Umbilical cord (tissue), 2 donors: ENCODE measurements around the gene SEMA6D. TPM values are rescaled to one million over a fixed set of nuclear protein-coding genes. Genes with fewer than 3 reads are reported as not detected.

Source experiments
- DNase-seq: peaks from one replicate; pipeline ENCODE4 v3.0.0-alpha.2; 2015; ENCODE audit warnings: low spot score
- total RNA-seq: library from RNA; depleted of rRNA; stranded (reverse); fragments of >200 nt; gene quantifications from one replicate; pipeline ENCODE4 v1.2.3, GENCODE V29; 2014; ENCODE audit warnings: low replicate concordance; ENCODE audit not compliant: insufficient read depth

The SEMA6D gene
- total RNA-seq, 1 donor from 2014 or later, result 17.1 TPM

DNA sequence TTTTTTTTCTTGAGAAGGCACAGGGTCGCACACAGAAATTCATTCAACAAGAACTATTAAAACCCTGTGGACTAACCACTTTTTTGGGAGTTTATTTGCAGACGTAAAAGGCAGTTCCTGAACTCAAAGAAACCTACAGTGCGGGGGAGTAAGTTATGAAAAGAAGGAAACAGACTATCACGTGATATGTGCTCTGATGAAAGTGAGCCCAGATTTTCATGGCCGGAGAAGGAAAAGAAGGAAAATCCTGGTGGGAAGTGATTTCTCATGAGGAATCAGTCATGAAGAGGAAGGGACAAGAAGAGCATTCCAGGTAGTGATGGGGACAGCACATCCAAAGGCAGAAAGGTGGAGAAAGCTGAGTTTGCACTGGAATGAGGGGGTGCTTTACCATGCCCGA is 26.1 kb downstream of the SEMA6D start:
- DNase-seq, result no peak

GRCh38 chr15:47743886-47744285 is 26.6 kb downstream of the SEMA6D start:
- no peak for DNase-seq

- DNase-seq, result no peak
Measured at GRCh38 chr15:47744496-47744895, 27.2 kb downstream of the SEMA6D start.

DNA sequence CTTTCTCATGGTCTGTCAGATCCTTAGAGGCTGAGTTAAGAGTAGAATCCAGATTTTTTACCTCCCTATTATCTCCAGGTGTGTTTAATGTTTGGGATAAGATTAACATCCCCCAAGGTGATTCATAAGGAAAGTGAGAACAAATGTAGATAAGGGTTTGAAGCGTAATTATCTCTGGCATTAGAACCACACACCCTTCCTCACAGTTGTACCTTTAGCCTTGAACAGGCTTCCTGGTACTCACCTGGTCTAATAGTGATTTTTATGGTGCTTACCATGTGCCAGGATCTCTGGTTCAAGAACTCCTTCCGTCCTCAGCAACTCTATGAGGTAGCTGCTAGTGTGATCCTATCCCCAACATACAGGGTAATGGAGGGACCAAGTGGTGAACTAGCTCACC is 27.7 kb downstream of the SEMA6D start:
- DNase-seq, result no peak

DNA sequence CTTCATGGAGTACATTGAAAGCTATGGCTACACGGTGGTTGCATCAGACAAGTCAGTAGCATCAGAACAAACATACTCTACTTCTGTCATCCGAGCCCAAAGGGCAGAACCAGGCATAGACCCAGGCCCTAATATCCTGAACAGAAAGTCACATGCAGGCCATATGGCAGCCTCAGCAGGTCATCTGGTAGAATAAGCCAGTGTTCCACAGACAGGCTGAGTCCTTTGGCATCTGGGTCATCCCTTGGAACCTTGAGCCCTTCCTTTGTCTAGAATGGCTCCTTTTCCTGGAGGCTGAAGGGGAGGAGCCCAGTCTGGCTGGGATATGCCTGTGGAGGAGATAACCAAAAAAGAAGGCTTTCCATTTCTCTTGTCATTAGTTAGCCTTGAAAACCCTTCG is 29.2 kb downstream of the SEMA6D start:
- no peak for DNase-seq

DNA sequence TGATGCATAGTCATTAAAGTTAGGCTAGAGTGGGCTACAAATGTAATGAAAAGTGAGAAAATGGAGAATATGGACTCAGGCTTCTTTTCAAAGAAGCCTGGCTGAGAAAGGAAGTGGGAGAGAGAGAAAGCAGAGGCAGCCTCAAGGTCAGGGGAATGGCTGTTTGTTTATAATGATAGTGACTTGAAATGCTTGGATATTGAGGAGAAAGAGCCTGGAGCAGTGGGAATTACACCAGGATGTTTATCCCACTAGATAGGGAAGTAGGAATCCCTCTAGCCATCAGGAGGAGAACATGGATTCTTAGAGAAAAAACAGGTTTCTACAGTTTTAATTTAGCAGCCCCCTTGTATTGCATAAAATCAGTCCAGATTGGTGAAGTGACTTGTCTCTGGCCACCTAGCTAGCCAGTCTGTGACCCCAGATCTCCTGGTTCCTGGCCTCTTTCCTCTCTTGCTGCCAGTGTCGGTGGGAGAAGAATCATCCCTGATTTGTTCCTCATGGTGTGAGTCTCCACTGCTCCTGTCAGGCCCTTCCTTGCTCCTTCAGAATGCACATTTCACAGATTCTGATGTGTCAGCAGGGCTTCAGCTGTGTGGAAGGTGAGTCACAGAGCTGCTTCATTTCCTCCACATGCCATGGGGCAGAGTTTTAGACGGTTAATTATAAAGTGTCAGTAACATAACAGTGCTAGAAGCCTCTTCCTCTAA is 32.9 kb downstream of the SEMA6D start:
- peak; percentile 52 for DNase-seq

- no peak for DNase-seq
Measured at GRCh38 chr15:47750740-47751262, 33.5 kb downstream of the SEMA6D start.

GRCh38 chr15:47753591-47753990 is 36.3 kb downstream of the SEMA6D start:
- DNase-seq, result no peak

DNA sequence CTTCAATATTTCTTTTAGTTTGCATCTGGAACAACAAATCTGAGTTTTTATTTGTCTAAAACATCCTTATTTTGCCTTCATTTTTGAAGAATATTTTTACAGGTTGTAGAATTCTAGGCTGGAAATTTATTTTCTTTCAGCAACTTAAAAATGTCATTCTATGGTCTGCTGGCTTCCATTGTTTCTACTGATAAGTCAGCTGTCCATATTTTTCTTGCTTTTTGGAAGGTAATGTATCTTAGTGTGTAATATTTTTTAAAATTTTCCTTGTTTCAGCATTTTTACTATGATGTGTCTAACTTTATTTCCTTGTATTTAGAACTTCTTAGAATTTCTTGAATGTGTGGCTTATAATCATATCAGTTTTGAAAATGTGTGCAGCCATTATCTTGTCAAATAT is 37.0 kb downstream of the SEMA6D start:
- no peak for DNase-seq

DNA sequence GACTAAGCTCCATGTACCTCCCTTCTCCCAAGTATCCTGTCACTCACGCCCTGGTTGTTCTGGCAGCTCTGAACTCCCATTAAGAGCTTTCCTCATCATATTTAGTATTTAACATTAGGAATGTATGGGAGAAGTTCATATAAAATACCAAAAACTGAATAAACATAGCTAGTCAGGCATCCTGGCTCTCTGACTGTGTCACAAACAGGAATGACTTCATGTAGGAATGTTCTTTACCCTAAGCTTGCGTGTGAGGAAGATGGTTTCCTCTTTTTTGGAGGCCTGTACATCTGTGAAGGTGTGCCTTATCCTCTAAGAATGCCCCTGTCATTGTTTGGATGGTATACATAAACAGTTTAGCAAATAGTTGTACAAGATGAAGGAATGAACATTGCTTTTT is 38.6 kb downstream of the SEMA6D start:
- DNase-seq, result no peak

GRCh38 chr15:47756872-47757271 is 39.6 kb downstream of the SEMA6D start:
- peak; percentile 79 for DNase-seq

GRCh38 chr15:47757331-47757730 is 40.0 kb downstream of the SEMA6D start:
- no peak for DNase-seq

DNA sequence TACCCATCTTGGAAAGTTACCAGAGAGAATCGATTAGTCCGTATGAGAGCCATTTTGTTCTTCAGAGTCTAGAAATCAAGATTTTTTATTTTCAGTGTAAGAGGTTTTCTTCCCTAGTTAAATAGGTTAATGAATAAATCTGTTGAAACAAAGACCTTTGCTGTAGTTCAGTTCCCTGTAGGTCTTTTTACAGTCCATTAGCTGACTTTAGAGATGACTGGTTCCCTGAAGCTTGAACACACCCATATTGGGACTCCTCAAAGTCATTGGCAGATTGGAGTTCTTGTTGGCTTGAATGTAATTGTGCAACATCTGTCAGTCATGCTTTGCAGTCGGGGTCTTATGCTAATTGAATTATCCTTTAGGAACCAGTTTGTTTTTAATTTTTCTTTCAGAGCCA is 45.3 kb downstream of the SEMA6D start:
- no peak for DNase-seq

DNA sequence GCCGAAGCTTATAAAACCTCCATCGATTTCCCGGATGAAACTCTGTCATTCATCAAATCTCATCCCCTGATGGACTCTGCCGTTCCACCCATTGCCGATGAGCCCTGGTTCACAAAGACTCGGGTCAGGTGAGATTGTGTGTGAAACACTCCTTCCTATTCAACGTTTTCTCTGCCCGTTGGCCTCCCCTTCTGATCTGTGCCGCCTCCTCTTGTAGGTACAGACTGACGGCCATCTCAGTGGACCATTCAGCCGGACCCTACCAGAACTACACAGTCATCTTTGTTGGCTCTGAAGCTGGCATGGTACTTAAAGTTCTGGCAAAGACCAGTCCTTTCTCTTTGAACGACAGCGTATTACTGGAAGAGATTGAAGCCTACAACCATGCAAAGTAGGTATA is 47.4 kb downstream of the SEMA6D start:
- DNase-seq, result no peak

GRCh38 chr15:47766406-47766805 is 49.1 kb downstream of the SEMA6D start:
- DNase-seq, result no peak

GRCh38 chr15:47767035-47767434 is 49.7 kb downstream of the SEMA6D start:
- DNase-seq, result no peak

GRCh38 chr15:47768735-47769134 is 51.4 kb downstream of the SEMA6D start:
- DNase-seq, result peak; percentile 72

DNA sequence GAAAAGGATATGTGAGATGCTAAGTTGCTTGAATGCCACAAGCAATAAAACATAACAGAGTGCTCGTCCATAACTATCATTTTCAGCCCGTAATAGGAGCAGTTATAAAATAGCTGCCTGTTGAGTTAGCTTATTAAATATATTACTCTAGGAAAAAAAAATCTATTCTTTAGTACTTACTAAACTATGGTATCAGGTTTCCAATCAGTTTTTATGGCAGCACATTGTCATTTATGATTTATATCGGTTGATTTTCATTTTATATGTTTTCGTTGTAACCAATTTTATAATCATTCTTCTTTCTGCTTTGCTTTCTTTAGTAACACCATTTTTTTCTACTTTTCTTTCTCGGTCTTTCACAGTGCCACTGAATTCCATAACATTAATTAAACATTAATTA is 51.9 kb downstream of the SEMA6D start:
- DNase-seq, result peak; percentile 42

DNA sequence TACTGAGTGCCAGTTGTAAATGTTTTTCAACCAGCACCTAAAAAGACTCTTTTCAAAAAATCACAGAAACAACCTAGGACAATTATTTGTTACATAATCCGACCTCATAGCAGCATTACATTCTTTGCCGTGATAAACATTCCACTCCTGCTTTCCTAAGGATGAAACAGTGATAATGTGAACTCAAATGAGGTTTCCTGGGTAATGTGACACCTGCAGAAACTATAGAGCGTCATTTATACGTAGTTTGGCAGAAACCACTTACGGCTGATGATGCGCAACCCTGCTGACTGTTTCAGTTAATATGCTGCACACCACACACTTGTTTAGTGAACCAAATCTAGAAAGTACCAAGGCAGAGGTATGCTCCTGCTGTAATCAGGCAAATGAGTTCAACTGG is 55.8 kb downstream of the SEMA6D start:
- no peak for DNase-seq

- DNase-seq, result no peak
Measured at GRCh38 chr15:47778263-47778770, 61.0 kb downstream of the SEMA6D start.

DNA sequence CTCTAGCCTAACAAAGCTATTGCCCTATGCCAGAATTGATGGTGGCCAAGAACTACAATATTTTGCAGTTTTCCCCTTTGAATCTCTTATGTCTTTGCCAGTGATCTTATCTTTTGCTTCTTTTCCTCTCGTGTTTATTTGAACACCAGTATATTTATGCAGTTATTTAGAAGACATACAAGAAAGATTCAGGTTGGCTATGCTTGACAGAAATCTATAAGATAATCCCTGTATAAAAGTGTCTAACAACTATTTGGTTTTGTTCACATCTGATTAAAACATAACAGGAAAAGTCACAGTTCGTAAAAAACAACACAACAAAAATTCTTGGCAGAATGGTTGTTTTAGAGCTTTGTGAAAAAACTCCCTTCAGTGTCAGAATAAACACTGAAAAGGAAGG is 63.7 kb downstream of the SEMA6D start:
- DNase-seq, result no peak

DNA sequence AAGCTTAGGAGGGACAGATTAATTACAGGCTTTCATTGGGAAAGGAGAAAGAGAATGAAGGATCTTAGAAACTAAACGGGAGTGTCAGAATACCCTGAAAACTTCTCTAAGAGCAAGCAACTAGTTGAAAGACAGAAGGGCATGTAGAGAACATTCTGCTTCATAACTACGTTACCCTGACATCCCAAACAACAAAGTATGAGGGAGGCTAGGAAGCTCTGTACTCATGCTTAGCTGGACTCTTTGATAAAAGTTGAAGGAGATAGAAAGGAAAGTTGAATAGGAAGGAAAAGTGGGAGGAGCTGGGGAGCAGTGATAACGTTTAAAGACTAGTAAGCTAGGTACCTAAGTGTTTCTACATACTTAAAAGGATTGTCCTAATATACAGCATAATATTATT is 64.2 kb downstream of the SEMA6D start:
- no peak for DNase-seq

- DNase-seq, result no peak
Measured at GRCh38 chr15:47784820-47785219, 67.5 kb downstream of the SEMA6D start.

DNA sequence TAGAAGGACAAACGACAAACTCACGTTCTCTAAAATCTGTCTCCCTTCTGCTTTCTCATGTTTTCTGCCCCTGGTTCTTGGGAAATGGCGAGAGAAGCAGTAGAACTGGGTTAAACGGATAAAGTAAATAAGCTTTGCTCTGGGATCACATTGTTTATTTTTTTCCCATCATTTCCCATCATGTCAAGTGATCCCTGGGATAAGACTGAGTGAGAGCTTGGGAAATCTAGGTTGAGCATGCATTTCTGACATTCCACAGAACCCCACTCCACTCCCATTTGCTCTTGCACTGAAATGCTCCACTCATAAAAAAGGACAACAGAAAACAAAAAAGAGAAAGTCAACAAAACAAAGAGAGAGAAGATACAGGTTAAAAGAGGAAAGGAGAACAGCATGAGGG is 69.1 kb downstream of the SEMA6D start:
- DNase-seq, result no peak
